ENCODE data around the gene PRMT7. TPM values are rescaled to one million over a fixed set of nuclear protein-coding genes. Genes with fewer than 3 reads are reported as not detected.

PRMT7 gene
- total RNA-seq, 1 donor from 2014 or later = 58.9 TPM

GRCh38 chr16:68298312-68298711 lies 12.5 kb upstream of the PRMT7 start:
- ATAC-seq (no peak), DNase-seq (ENCODE audit: low spot score) (no peak)
- intact Hi-C loops (cut with DNase I) = no loop called here

- peak; percentile 19 for ATAC-seq
- no peak for DNase-seq (ENCODE audit: low spot score)
- intact Hi-C loops (cut with DNase I) = no loop called here
Measured at GRCh38 chr16:68298907-68299561, 11.8 kb upstream of the PRMT7 start.

GRCh38 chr16:68299571-68300453 lies 11.0 kb upstream of the PRMT7 start:
- ATAC-seq (no peak), DNase-seq (ENCODE audit: low spot score) (no peak)
- intact Hi-C loops (cut with DNase I) = no loop called here

GRCh38 chr16:68300734-68301459 lies 9.9 kb upstream of the PRMT7 start:
- ATAC-seq (no peak), DNase-seq (ENCODE audit: low spot score) (no peak)
- intact Hi-C loops (cut with DNase I) = no loop called here

GRCh38 chr16:68306633-68307032 lies 4.2 kb upstream of the PRMT7 start:
- intact Hi-C loops (cut with DNase I) = no loop called here
- ATAC-seq (no peak), DNase-seq (ENCODE audit: low spot score) (no peak)

GRCh38 chr16:68309799-68310198 lies 1.0 kb upstream of the PRMT7 start:
- DNase-seq (ENCODE audit: low spot score) = no peak
- ATAC-seq = no peak
- intact Hi-C loops (cut with DNase I) = no loop called here

- intact Hi-C loops (cut with DNase I) = no loop called here
- ATAC-seq (peak; percentile 51), DNase-seq (ENCODE audit: low spot score) (peak; percentile 64)
Measured at GRCh38 chr16:68310437-68310773, 414 bp upstream of the PRMT7 start.

GRCh38 chr16:68313116-68313515 lies 2.3 kb downstream of the PRMT7 start:
- intact Hi-C loops (cut with DNase I) = no loop called here
- ATAC-seq (no peak), DNase-seq (ENCODE audit: low spot score) (no peak)

GRCh38 chr16:68319185-68319908 lies 8.5 kb downstream of the PRMT7 start:
- ATAC-seq (no peak), DNase-seq (ENCODE audit: low spot score) (no peak)
- intact Hi-C loops (cut with DNase I) = no loop called here

- no peak for DNase-seq (ENCODE audit: low spot score)
- ATAC-seq = no peak
- intact Hi-C loops (cut with DNase I) = no loop called here
Measured at GRCh38 chr16:68324336-68324735, 13.5 kb downstream of the PRMT7 start.

GRCh38 chr16:68324780-68325357 lies 14.1 kb downstream of the PRMT7 start:
- no peak for DNase-seq (ENCODE audit: low spot score)
- ATAC-seq = no peak
- intact Hi-C loops (cut with DNase I) = no loop called here

GRCh38 chr16:68328151-68328859 lies 17.5 kb downstream of the PRMT7 start:
- ATAC-seq = peak; percentile 90
- DNase-seq (ENCODE audit: low spot score) = peak; percentile 84
- intact Hi-C loops (cut with DNase I) = no loop called here

GRCh38 chr16:68328860-68329390 lies 18.1 kb downstream of the PRMT7 start:
- intact Hi-C loops (cut with DNase I) = no loop called here
- no peak for ATAC-seq
- DNase-seq (ENCODE audit: low spot score) = no peak

- intact Hi-C loops (cut with DNase I) = loop anchor here (5.0 kb wide), 1 partner anchor 70 kb away; the partner anchor contains the start of gene SLC7A6
- ATAC-seq (no peak), DNase-seq (ENCODE audit: low spot score) (no peak)
Measured at GRCh38 chr16:68331879-68332410, 21.1 kb downstream of the PRMT7 start.

- DNase-seq (ENCODE audit: low spot score) = no peak
- ATAC-seq = peak; percentile 61
- intact Hi-C loops (cut with DNase I) = loop anchor here (5.0 kb wide), 1 partner anchor 70 kb away; the partner anchor contains the start of gene SLC7A6
Measured at GRCh38 chr16:68332411-68333121, 21.7 kb downstream of the PRMT7 start.

GRCh38 chr16:68335175-68335574 lies 24.4 kb downstream of the PRMT7 start:
- DNase-seq (ENCODE audit: low spot score) (no peak), ATAC-seq (peak; percentile 37)
- intact Hi-C loops (cut with DNase I) = no loop called here

Measured in sciatic nerve (tissue), 2 donors.